K562 (cell line): Measurements from ENCODE around the gene PIP4K2C. TPM values are rescaled to one million over a fixed set of nuclear protein-coding genes. Genes with fewer than 3 reads are reported as not detected.

Experiments
- HDGF ChIP-seq: fragments of 450-650 bp; IDR thresholded peaks from 2 replicates; pipeline ENCODE4 v1.6.1; 2016
- IRF2 ChIP-seq: sonication (generic); formaldehyde crosslinking; IDR thresholded peaks from 2 replicates; pipeline ENCODE4 v1.8.1; 2022; ENCODE audit warnings: mild to moderate bottlenecking, missing genetic modification reagents
- SUPT5H ChIP-seq: fragments of 450-650 bp; IDR thresholded peaks from 2 replicates; pipeline ENCODE4 v1.6.1; 2016
- ZBTB7A ChIP-seq: IDR thresholded peaks from 2 replicates; pipeline ENCODE4 v1.6.1; 2011; ENCODE audit warnings: low read depth, mild to moderate bottlenecking, low read length, moderate library complexity, borderline replicate concordance; ENCODE audit not compliant: control insufficient read depth
- polyA plus RNA-seq, 8 experiments: library from polyadenylated mRNA; depleted of rRNA in 4 of 8; stranded (reverse) in 5 of 8; unstranded in 3 of 8; fragments of >200 nt; fragmentation: Nextera tagmentation in 2 of 8; fragmentation: Illumina TruSeq in 1 of 8; extraction: Ambion mirVana in 2 of 8; extraction: Trizol in 1 of 8; gene quantifications; 2 replicates each; pipeline versions ENCODE4 v1.2.1 to v1.2.3, GENCODE V29; 2011 to 2014; ENCODE audit warnings: inconsistent platforms in 1 of 8, missing spikeins in 1 of 8
- total RNA-seq, 7 experiments: library from RNA; depleted of rRNA in 6 of 7; stranded (reverse); fragments of >200 nt in 6 of 7; fragmentation: Illumina TruSeq in 2 of 7; extraction: Trizol in 2 of 7; gene quantifications; 2 replicates each; pipeline versions ENCODE4 v1.2.1 to v1.2.3, GENCODE V29; 2011 to 2021; ENCODE audit warnings: low replicate concordance in 1 of 7
- TF ChIP-seq, protein P1 (sequence below): fragments of 450-650 bp; formaldehyde crosslinking; IDR thresholded peaks from 2 replicates; pipeline ENCODE4 v1.4.0; 2022; ENCODE audit warnings: mild to moderate bottlenecking, moderate library complexity
- TF ChIP-seq, protein P2 (sequence below): fragments of 450-650 bp; IDR thresholded peaks from 2 replicates; pipeline ENCODE4 v1.6.1; 2016; ENCODE audit warnings: mild to moderate bottlenecking, moderate library complexity
- TF ChIP-seq, protein P3 (sequence below), 2 experiments: fragments of 450-650 bp; conservative IDR thresholded peaks; 2 replicates each; pipeline ENCODE4 v1.6.1; 2017; ENCODE audit warnings: mild to moderate bottlenecking in 2 of 2, moderate library complexity in 2 of 2
- TF ChIP-seq, protein P4 (sequence below): fragments of 250-450 bp; sonication (Bioruptor Pico); IDR thresholded peaks from 2 replicates; pipeline ENCODE4 v1.4.0; 2020; ENCODE audit warnings: mild to moderate bottlenecking, moderate library complexity

The PIP4K2C gene
- total and polyA plus RNA-seq, 9 of the 15 experiments (the other 6 are each of a cell fraction or from before 2014, with no cell fraction given), result 9.0 to 41.4 (median 18.3) TPM

DNA sequence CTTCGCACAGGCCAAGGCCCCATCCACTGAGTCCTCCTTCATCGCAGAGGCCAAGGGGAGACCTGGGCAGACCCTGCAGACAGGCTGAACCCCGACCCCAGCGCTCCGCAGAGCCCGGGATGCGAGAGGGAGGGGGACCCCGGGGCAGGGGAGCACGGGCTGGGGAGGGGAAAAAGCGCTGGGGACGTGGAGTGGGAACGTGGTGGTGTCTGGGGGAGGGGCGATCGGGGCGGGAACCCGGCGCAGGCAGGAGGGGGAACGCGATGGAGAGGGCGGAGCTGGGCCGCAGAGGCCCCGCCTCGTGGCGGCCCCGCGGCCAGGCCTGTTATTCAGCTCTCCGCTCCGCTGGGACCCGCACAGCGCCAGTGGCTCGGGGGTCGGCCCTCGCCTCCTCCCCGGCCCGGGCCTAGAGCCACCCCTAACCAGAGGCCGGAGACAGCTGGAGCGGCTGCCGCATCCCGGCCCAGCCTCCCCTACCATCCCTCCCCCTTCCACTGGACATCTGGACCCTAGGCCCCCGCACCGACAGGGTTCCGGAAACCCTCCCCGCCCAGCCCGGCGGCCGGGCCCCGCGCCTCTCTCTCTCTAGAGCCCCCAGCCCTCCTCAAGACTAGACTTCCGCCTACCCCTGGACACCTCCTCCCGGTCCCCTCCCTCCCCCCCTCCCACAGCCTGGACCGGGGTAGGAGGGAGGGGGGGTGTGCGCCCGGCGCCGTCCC, 20.3 kb downstream of the PIP4K2C start, which contains the start of gene ARHGEF25 (continued):
- TF ChIP-seq, protein P1, sequence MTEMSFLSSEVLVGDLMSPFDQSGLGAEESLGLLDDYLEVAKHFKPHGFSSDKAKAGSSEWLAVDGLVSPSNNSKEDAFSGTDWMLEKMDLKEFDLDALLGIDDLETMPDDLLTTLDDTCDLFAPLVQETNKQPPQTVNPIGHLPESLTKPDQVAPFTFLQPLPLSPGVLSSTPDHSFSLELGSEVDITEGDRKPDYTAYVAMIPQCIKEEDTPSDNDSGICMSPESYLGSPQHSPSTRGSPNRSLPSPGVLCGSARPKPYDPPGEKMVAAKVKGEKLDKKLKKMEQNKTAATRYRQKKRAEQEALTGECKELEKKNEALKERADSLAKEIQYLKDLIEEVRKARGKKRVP, result no peak
- TF ChIP-seq SUPT5H, result peak; percentile 78
- TF ChIP-seq, protein P2, sequence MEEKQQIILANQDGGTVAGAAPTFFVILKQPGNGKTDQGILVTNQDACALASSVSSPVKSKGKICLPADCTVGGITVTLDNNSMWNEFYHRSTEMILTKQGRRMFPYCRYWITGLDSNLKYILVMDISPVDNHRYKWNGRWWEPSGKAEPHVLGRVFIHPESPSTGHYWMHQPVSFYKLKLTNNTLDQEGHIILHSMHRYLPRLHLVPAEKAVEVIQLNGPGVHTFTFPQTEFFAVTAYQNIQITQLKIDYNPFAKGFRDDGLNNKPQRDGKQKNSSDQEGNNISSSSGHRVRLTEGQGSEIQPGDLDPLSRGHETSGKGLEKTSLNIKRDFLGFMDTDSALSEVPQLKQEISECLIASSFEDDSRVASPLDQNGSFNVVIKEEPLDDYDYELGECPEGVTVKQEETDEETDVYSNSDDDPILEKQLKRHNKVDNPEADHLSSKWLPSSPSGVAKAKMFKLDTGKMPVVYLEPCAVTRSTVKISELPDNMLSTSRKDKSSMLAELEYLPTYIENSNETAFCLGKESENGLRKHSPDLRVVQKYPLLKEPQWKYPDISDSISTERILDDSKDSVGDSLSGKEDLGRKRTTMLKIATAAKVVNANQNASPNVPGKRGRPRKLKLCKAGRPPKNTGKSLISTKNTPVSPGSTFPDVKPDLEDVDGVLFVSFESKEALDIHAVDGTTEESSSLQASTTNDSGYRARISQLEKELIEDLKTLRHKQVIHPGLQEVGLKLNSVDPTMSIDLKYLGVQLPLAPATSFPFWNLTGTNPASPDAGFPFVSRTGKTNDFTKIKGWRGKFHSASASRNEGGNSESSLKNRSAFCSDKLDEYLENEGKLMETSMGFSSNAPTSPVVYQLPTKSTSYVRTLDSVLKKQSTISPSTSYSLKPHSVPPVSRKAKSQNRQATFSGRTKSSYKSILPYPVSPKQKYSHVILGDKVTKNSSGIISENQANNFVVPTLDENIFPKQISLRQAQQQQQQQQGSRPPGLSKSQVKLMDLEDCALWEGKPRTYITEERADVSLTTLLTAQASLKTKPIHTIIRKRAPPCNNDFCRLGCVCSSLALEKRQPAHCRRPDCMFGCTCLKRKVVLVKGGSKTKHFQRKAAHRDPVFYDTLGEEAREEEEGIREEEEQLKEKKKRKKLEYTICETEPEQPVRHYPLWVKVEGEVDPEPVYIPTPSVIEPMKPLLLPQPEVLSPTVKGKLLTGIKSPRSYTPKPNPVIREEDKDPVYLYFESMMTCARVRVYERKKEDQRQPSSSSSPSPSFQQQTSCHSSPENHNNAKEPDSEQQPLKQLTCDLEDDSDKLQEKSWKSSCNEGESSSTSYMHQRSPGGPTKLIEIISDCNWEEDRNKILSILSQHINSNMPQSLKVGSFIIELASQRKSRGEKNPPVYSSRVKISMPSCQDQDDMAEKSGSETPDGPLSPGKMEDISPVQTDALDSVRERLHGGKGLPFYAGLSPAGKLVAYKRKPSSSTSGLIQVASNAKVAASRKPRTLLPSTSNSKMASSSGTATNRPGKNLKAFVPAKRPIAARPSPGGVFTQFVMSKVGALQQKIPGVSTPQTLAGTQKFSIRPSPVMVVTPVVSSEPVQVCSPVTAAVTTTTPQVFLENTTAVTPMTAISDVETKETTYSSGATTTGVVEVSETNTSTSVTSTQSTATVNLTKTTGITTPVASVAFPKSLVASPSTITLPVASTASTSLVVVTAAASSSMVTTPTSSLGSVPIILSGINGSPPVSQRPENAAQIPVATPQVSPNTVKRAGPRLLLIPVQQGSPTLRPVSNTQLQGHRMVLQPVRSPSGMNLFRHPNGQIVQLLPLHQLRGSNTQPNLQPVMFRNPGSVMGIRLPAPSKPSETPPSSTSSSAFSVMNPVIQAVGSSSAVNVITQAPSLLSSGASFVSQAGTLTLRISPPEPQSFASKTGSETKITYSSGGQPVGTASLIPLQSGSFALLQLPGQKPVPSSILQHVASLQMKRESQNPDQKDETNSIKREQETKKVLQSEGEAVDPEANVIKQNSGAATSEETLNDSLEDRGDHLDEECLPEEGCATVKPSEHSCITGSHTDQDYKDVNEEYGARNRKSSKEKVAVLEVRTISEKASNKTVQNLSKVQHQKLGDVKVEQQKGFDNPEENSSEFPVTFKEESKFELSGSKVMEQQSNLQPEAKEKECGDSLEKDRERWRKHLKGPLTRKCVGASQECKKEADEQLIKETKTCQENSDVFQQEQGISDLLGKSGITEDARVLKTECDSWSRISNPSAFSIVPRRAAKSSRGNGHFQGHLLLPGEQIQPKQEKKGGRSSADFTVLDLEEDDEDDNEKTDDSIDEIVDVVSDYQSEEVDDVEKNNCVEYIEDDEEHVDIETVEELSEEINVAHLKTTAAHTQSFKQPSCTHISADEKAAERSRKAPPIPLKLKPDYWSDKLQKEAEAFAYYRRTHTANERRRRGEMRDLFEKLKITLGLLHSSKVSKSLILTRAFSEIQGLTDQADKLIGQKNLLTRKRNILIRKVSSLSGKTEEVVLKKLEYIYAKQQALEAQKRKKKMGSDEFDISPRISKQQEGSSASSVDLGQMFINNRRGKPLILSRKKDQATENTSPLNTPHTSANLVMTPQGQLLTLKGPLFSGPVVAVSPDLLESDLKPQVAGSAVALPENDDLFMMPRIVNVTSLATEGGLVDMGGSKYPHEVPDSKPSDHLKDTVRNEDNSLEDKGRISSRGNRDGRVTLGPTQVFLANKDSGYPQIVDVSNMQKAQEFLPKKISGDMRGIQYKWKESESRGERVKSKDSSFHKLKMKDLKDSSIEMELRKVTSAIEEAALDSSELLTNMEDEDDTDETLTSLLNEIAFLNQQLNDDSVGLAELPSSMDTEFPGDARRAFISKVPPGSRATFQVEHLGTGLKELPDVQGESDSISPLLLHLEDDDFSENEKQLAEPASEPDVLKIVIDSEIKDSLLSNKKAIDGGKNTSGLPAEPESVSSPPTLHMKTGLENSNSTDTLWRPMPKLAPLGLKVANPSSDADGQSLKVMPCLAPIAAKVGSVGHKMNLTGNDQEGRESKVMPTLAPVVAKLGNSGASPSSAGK, result peak; percentile 50
- TF ChIP-seq IRF2 (CRISPR knock-in tag), result no peak
- TF ChIP-seq HDGF, result peak; percentile 54; the same call in 1 of the 2 replicates
- TF ChIP-seq ZBTB7A, result peak; percentile 61; the same call in 1 of the 2 replicates
- TF ChIP-seq, protein P3, sequence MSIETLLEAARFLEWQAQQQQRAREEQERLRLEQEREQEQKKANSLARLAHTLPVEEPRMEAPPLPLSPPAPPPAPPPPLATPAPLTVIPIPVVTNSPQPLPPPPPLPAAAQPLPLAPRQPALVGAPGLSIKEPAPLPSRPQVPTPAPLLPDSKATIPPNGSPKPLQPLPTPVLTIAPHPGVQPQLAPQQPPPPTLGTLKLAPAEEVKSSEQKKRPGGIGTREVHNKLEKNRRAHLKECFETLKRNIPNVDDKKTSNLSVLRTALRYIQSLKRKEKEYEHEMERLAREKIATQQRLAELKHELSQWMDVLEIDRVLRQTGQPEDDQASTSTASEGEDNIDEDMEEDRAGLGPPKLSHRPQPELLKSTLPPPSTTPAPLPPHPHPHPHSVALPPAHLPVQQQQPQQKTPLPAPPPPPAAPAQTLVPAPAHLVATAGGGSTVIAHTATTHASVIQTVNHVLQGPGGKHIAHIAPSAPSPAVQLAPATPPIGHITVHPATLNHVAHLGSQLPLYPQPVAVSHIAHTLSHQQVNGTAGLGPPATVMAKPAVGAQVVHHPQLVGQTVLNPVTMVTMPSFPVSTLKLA (conservative IDR thresholded peaks at IDR 0.05), result peak in 1 of 2 experiments; percentile 67; a peak in 2 of 4 replicates
- TF ChIP-seq, protein P4, sequence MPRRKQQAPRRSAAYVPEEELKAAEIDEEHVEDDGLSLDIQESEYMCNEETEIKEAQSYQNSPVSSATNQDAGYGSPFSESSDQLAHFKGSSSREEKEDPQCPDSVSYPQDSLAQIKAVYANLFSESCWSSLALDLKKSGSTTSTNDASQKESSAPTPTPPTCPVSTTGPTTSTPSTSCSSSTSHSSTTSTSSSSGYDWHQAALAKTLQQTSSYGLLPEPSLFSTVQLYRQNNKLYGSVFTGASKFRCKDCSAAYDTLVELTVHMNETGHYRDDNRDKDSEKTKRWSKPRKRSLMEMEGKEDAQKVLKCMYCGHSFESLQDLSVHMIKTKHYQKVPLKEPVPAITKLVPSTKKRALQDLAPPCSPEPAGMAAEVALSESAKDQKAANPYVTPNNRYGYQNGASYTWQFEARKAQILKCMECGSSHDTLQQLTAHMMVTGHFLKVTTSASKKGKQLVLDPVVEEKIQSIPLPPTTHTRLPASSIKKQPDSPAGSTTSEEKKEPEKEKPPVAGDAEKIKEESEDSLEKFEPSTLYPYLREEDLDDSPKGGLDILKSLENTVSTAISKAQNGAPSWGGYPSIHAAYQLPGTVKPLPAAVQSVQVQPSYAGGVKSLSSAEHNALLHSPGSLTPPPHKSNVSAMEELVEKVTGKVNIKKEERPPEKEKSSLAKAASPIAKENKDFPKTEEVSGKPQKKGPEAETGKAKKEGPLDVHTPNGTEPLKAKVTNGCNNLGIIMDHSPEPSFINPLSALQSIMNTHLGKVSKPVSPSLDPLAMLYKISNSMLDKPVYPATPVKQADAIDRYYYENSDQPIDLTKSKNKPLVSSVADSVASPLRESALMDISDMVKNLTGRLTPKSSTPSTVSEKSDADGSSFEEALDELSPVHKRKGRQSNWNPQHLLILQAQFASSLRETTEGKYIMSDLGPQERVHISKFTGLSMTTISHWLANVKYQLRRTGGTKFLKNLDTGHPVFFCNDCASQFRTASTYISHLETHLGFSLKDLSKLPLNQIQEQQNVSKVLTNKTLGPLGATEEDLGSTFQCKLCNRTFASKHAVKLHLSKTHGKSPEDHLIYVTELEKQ (CRISPR knock-in tag), result no peak
